Measurements from ENCODE around the gene SMG7.

DNA sequence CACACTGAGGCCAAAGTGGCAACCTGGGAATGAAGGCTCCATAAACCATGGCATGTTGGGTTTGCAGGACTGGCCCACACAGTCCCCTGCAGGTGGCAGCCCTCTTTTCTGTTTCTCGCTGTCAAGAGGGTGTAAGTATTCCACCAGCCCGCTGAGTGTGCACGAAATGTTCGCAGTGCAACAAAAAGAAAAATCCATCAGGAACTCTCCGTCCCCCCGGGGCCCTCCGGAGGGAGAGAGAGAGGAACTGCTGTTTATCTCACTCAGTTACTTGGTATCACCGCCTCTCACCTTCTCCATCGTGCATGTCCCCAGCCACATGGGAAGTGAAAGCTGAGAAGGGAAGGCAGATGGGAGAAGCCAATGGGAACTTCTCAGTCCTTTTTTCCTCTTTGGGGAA is 79.6 kb downstream of the SMG7 start:
- TF ChIP-seq SP1 (IDR thresholded peaks at IDR 0.05) = no peak
- no peak for TF ChIP-seq LEF1 (IDR thresholded peaks at IDR 0.05; ENCODE audit: borderline replicate concordance)
- no peak for TF ChIP-seq BHLHE40 (IDR thresholded peaks at IDR 0.05; ENCODE audit: borderline replicate concordance)
- TF ChIP-seq FOXM1 (IDR thresholded peaks at IDR 0.05; ENCODE audit: borderline replicate concordance) = no peak
- TF ChIP-seq TARDBP (IDR thresholded peaks at IDR 0.05) = no peak
- no peak for TF ChIP-seq NFRKB (IDR thresholded peaks at IDR 0.05)
- TF ChIP-seq, protein P1, sequence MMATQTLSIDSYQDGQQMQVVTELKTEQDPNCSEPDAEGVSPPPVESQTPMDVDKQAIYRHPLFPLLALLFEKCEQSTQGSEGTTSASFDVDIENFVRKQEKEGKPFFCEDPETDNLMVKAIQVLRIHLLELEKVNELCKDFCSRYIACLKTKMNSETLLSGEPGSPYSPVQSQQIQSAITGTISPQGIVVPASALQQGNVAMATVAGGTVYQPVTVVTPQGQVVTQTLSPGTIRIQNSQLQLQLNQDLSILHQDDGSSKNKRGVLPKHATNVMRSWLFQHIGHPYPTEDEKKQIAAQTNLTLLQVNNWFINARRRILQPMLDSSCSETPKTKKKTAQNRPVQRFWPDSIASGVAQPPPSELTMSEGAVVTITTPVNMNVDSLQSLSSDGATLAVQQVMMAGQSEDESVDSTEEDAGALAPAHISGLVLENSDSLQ (IDR thresholded peaks at IDR 0.05) = no peak
- TF ChIP-seq HDGF (IDR thresholded peaks at IDR 0.05; ENCODE audit: borderline replicate concordance) = no peak
- no peak for TF ChIP-seq FOXA1 (IDR thresholded peaks at IDR 0.05)
- no peak for TF ChIP-seq ARNT (IDR thresholded peaks at IDR 0.05)
- TF ChIP-seq ZNF384 (IDR thresholded peaks at IDR 0.05) = no peak
- no peak for TF ChIP-seq SUZ12 (IDR thresholded peaks at IDR 0.05)

Measured in HEK293T (cell line).